Measurements from ENCODE around the gene PALLD. TPM values are rescaled to one million over a fixed set of nuclear protein-coding genes. Genes with fewer than 3 reads are reported as not detected.

PALLD gene
- total RNA-seq, 1 donor from 2014 or later = 8.9 TPM

DNA sequence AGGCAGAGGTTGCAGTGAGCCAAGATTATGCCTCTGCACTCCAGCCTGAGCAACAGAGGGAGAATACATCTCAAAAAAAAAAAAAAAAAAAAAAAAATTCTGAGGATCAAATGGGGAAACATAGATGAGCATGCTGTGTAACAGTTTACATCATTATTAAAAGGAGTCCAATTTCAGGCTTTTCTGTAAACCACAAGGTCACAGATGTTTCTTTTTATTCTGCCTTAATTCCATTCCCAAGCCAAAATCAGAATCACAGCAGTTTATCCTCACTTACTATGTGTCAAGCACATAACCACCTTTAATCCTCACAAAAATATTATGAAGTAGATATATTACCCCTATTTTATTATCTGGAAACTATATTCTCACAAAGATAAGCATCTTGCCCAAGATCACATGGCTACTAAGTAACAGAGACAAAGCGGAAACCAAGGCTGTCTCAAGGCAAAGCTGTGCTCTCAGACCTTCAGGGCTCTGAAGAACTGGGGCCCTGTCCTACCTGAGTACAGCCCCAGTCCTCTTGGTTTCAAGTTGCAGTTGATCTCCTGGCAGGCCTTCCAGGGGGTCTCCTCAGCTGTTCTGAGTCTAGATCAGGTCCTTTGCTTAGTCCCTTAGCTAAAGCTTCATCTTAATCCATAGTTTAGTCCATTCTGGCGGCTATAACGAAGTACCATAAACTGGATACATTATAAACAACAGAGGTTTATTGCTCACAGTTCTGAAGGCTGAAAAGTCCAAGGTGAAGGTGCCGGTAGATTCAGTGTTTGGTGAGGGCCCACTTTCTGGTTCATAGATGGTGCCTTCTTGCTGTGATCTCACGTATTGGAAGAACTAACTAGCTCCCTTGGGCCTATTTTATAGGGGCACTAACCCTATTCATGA is 141.3 kb downstream of the PALLD start:
- DNase-seq (ENCODE audit: low spot score) (no peak), ATAC-seq (no peak)

DNA sequence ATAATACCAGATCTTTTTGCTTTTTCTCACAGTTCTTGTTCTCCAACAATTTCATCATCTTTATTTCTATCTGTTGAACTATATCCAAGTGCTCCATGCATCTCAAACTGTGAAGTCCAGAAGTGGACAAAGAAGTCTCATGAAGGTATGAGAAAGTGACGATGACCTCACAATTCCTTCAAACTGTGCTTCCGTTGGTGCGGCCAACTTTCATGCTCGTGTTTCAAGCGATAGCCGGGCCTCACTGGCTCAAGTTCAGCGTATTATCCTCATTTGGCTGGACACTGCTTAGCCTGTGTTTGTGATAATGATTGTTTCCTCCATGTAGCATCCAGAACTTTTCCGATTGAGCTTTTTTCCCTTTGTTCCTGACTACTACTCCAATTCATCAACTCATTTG is 143.1 kb downstream of the PALLD start:
- DNase-seq (ENCODE audit: low spot score) (no peak), ATAC-seq (no peak)

DNA sequence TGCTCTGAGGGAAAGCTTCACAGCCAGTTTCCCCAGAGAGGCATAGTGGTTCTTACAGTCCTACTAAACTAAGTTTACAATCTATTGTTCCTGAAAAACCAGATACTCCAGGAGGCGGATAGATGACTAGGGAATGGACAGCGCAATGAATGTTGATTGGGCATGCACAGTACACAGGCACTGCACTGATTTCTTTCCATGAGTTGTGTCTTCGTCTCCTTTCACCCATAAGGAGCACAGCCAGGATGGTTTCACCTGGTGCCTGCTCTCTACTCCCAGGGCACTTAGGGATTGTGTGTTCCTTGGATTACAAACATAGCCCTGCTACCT is 144.9 kb downstream of the PALLD start:
- DNase-seq (ENCODE audit: low spot score) = no peak
- no peak for ATAC-seq

DNA sequence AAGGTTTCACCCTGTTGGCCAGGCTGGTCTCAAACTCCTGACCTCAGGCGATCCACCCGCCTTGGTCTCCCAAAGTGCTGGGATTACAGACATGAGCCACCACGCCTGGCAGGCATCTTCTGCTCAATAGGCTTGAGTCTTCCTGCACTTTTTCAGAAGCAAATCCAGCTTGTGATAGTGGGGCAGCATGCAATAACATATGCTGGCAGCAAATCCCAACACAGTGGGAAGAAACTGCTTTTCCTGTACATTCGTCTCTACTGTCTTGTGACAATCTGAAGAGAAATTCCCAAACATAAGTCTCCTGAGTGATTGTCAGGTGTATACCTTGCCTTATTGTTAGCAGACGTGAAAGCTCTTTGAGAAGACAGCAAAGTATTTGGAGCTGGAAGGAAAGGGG is 145.7 kb downstream of the PALLD start:
- DNase-seq (ENCODE audit: low spot score) = no peak
- ATAC-seq = no peak

DNA sequence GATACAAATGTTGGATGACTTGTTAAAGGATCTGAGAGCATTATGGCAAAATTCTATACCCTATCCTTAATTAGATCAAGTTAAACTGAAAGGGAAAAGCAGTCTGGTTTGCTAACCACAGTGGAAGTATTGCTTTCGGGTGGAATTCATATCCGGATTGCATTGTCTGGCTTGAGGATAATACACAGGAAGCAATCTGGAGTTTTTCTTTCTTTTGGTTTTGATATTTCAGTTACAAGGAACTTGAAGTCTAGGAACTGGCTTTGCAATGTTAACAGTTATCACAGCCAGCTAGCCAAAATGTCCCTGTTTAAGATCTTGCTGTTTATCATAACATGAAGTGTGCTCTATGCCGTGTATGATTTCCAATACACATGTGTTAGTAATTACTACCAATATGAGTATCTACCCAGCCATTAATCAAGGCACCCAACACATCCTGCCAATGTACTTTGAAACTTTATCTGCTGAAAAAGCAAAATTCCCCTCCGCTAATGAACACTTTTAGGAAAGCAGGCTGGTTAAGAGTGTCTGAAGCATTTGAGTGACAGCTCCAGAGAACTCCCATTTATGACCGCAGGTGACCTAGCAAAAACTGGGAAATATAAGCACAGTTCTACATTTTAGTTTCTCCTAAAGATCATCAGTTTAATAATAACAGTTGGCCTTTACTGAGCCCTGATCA is 146.4 kb downstream of the PALLD start:
- no peak for DNase-seq (ENCODE audit: low spot score)
- ATAC-seq = no peak

DNA sequence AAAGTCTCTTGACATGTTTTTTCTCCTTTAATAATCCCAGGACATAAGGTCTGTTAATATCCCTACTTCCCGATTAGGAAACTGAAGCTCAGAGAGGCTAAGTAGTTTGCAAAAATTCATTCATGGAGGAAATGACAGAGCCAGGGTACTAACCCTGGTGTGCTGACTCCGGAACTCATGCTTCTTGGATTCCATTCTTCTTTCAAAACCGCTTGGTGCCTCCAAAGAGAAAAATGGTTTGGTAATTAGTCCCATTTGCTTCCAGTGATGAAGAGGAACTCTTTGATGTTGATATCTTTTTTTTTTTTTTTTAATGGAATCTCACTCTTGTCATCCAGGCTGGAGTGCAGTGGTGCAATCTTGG is 146.9 kb downstream of the PALLD start:
- no peak for ATAC-seq
- DNase-seq (ENCODE audit: low spot score) = no peak

DNA sequence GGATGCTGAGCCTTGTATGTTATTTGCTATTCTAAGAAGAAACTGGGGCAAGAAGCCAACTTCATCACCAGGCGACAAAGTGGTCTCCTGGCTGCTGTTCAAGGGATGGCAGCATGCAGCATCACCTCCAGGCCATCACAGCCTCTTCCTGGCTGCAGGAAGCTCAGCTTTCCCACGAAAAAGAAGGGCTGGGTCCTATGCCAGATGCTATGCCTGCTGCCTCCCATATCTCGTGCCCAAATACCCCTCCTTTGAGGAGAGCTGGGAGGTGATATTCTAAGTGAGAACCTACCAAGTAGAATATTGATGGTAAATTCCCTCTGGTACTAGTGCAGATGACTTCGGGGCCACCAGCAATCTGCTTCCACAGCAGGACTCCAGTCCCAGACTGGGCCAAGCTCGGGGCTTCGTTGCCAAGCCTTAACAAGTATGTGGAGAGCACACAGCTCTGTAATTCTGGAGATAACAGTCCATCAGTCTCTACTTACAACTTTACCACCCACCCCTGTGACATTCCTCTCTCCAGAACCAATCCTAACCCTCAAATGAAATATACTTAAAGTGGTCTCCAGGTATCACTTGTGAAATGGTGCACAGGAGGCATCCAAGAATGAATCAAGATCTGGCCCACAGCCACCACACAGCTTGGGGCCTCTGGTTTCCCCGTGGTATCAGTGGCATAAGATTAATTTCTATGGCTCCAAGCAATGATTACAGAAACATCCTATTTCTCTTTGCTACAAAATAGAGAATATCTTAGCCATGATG is 149.3 kb downstream of the PALLD start:
- ATAC-seq = no peak
- no peak for DNase-seq (ENCODE audit: low spot score)

DNA sequence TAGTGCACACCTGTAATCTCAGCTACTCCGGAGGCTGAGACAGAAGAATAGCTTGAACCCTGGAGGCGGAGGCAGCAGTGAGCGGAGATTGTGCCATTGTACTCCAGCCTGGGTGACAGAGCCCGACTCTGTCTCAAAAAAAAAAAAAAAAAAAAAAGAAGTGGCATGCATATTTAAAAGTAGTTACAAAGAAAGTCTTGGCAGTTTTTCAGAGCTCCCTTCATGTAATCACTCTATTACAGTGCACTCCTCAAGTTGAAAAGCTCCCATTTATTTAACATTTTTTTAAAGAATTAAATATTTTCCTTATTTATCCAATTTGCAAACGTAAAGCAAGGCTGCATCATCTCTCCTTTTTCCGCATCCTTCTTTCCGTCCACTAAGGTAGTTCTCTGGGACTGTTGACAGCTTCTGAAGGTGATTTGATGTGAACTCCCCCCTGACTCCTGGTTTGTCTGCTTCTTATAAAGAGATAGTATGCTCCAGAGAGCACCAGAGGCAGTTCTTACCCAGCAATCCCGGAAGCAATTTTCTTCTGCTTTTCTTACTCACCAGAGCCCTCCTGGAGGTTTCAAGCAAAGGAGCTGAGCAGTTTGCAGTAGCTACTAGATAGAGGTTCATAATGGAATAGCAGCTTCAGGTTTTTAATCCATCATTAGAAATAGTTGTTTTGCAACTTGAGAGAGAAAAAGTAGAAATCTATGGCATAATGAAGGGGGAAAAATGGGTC is 151.0 kb downstream of the PALLD start:
- no peak for ATAC-seq
- DNase-seq (ENCODE audit: low spot score) = no peak

DNA sequence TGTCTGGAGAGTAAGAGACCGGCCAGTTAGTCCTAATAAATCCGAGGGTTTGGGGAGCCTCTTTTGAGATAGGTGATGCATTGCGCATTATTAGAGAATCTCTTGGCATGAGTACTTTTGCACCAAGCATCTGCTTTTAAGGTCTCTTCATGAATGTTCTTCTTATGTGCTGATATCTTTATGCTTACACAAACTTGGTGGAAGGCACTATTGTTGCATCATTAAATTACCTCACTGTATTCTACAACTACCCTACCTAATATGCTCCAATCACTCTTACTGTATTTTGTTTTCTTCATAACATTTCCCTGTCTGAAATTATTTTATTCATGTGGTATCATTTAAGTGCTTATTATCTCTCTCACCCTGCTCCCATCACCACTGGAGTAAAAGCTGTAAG is 151.6 kb downstream of the PALLD start:
- DNase-seq (ENCODE audit: low spot score) (no peak), ATAC-seq (no peak)

DNA sequence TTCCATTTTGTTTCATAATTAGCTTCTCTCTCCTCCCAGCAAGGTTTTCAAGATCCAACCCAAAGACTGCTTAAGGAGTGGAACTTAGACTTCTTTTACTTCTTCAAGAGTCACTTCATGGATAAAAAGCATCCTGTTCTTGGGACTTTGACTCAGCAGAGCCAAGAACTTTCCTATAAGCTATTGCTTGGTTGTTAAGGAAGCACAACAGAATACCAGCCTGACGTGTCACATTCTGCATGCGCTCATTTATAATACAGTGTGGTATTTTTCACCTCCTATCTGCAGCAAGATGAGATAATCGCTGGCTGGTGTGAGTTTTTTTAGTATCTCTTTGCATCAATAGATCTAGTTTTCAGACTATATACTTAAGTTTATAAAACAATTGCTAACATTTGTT is 152.1 kb downstream of the PALLD start:
- DNase-seq (ENCODE audit: low spot score) (no peak), ATAC-seq (no peak)

DNA sequence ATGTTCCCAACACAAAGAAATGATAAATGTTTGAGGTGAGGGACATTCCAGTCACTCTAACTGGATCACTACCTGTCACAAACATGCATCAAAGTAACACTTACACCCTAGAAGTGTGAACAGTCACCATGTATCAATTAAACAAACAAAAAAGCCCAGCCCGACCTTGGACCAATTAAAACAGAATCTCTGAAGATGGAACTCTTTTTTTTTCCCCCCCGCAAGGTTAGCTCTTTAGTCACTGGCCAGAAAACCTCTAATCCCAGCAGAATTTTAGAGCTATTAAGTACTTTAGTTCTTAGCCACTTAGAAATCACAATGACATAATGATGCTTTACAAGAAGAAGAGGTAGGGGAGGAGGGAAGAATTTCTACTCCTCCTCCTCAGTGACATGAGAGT is 154.5 kb downstream of the PALLD start:
- ATAC-seq (no peak), DNase-seq (ENCODE audit: low spot score) (no peak)

DNA sequence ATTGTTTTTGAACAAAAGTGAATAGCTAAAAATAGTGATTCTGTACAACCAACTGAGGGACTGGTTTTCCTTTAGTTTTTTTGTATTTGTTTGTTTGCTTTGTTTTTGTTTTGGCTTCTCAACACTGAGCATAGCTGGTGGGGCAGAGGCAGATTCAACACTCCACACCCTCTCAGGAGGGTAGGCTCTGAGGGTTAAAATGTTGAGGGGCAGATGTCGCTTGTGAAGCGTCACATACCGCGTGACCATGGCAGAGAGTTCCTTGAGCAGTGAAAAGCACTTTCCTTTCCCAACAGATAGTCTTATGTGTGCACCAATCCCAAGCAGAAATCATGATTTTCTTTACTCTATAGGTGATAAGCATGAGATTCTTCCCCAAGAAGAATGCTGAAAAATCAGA is 155.0 kb downstream of the PALLD start:
- ATAC-seq (no peak), DNase-seq (ENCODE audit: low spot score) (no peak)

DNA sequence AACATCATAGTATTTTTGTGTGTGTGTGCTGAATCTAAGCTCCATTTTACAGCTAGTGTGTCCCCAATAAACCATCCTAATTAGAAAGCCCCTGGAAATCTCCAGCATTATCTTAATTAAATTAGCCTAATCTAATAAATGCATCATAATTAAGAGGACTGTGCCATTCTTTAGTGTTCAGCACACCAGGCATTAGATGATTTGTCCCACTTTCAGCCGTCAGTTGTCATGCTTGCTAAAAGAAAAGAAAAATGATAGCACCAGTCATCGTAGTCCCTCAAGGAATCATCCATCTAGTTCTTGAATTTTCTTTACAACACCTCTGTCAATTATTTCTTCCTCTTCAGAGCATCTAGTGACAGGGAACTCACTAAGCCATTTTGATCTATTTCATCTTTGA is 155.9 kb downstream of the PALLD start:
- ATAC-seq (no peak), DNase-seq (ENCODE audit: low spot score) (no peak)

DNA sequence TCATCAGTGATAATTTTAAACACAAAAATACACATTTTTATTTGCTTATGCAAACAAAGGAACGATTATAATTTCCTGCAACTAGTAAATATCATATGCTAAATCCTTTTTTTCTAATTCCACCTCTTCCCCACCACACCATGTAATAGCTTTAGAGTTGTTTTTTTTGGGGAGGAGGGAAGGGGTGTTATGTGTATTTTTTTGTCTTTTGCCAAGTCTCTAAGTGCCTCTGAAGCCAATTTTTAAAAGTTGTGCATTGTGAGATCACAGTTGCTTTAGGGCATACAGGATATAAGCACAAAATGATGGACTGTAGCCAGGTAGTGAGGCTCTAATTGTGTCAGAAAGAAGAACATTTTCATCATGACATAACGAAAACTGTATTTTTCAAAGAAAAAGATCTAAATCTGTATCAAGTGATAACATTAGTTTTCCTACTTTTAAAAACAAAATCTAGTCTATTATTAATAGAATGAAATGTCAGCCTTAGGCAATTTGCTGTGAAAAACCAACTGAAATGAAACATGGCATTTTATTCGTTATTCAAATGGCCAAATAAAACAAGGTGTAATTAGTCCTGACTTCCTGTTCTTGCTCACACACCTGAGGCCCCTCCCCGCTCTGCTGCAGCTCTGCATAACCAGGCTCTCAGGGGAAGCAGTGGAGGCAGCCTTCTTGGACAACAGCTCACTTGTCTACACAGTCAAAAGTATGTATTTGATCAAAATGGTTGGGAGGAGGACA is 157.4 kb downstream of the PALLD start:
- no peak for ATAC-seq
- DNase-seq (ENCODE audit: low spot score) = no peak

DNA sequence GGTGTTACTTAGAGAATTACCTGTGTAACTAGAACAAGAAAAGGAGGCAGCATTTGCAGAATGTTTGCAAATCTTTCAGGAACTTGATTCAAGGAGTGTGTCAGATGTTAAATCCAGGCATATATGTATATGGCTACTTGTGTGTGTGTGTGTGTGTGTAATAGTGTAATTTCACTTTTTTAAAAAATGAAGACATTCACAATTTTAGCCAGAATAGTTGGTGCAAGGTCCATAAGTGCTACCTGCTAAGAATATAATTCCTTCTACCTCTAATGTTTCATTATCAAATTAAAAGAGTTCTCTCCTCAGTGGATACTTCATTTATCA is 158.0 kb downstream of the PALLD start:
- DNase-seq (ENCODE audit: low spot score) = no peak
- ATAC-seq = no peak

DNA sequence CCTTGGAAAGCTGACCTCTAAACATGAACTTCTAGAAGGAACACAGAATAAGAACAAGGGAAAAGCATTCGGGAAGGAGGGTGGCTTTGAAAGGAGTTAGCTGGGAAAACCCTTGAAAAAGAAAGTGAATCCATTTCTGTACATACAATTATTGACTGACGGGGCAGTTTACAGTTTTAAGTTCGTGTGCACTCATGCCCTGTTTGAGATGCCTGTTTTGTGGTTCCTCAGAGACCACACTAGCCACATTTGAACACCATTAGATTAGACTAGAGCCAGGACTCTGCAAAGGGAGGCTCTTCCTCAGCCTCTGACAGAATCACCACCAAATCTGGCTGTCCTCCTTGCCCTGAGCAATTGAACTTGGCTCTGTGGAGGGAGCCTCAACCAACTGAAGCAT is 158.3 kb downstream of the PALLD start:
- ATAC-seq (no peak), DNase-seq (ENCODE audit: low spot score) (no peak)

DNA sequence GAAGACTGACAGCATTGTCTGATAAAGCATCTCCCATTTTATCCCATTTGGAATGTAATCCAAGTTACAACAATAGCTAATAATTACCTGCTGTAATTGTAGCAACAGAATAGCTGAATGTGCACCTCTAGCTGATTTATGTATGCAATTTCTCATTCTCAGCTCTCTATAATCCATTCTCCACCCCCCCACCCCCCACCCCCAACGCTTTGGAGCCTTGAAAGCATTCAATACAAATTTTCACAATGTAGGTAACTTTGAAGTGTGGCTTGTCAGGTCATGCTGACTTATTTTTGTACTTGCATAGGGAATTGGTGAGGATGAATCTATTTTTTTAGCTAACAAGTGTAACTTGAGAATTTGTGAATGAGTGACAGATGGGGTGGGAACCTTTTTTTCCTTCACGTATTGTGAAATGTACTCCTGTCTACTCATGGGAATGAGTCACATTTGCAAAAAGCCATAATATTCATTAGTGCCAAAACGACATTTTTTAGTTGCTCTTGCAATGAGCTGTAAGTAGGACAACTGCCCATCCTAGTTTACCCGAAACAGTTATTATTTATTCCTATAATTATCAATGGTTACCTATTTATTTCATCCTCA is 159.3 kb downstream of the PALLD start:
- ATAC-seq = no peak

DNA sequence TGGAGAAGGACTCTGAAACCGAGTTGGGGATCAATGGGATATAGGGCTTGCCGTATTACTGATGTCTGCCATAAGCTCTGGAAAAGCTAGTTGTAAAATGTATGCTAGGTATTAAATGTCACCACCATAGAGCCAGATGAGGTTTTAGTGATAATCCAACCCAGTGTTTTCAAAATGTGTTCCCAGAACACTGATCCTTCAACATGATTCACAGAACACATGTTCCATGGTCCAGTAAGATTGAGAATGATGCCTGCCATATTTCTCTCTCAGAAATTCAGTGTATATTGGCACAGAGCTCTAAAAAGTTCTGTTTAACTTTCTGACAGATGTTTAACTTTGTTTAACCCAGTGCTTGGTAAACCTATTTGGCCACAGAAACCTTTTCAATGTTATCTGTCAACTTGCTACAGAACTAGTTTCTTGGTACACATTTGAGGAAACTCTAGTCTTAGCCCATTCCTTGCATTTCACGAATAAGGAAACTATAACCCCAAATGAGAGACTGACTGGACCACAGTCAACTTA is 160.2 kb downstream of the PALLD start:
- ATAC-seq (peak; percentile 39), DNase-seq (ENCODE audit: low spot score) (no peak)

More for the DNA sequence above, 159.3 kb downstream of the PALLD start:
- no peak for DNase-seq (ENCODE audit: low spot score)

DNA sequence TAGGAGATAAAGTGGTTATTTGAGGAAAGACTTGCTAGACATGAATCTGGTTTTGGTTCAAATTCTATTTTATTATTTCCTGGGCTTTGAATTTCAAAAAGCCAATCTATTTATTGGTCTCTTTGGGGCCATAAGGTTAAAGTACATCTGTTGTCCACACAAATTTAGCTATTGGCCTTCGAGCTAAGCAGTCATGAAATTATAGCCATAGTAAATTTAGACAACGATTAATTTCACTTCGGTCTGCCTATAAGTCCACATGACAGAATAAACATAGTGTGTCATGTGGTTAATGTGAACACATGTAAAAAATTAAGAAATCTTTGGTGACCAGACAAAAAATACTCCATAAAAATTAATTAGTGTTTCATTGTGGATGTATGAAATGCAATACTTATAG is 161.9 kb downstream of the PALLD start:
- no peak for ATAC-seq
- DNase-seq (ENCODE audit: low spot score) = no peak
